SH-SY5Y (cell line): ENCODE results near the gene CAMK2A.

Source experiments
- GATA2 ChIP-seq: IDR thresholded peaks from 2 replicates; pipeline ENCODE4 v1.6.1; 2011; ENCODE audit warnings: mild to moderate bottlenecking, low read depth, low read length
- GATA3 ChIP-seq: IDR thresholded peaks from 2 replicates; pipeline ENCODE4 v1.6.1; 2011; ENCODE audit warnings: low read depth, mild to moderate bottlenecking, low read length, moderate library complexity

- no peak for TF ChIP-seq GATA2
- TF ChIP-seq GATA3: no peak
These were observed 54.1 kb downstream of the CAMK2A start for GRCh38 chr5:150235500-150235854.
